Right atrium auricular region (tissue), 2 donors: Measurements from ENCODE around the gene SNX27. TPM values are rescaled to one million over a fixed set of nuclear protein-coding genes. Genes with fewer than 3 reads are reported as not detected.
"Not testable (repeated sequence)": the region's sequence is repeated elsewhere in the genome, so short reads cannot be mapped to it uniquely, and the experiment has no call there.

Experiments used
- DNase-seq: peaks from one replicate; pipeline ENCODE4 v3.0.0-alpha.2; 2019; ENCODE audit warnings: low spot score
- H3K27ac ChIP-seq, 2 donors: fragments of 200-600 bp; sonication (generic); 1 replicate in 1 of 2; 2 replicates in 1 of 2; pipeline ENCODE4 v1.5.1; 2016 to 2019
- H3K27me3 ChIP-seq, 2 donors: fragments of 200-600 bp; sonication (generic); one replicate each; pipeline versions ENCODE4 v1.5.1 to v1.6.0; 2017 to 2019
- H3K36me3 ChIP-seq: fragments of 200-600 bp; sonication (generic); one replicate; pipeline ENCODE4 v1.5.1; 2016
- H3K4me1 ChIP-seq, 2 donors: fragments of 200-600 bp; sonication (generic); one replicate each; pipeline versions ENCODE4 v1.5.1 to v1.6.0; 2017 to 2019
- H3K4me3 ChIP-seq, 2 donors: fragments of 200-600 bp; sonication (generic); 1 replicate in 1 of 2; 2 replicates in 1 of 2; pipeline ENCODE4 v1.5.1; 2017 to 2019; ENCODE audit warnings: mild to moderate bottlenecking in 1 of 2, moderate library complexity in 1 of 2
- H3K9me3 ChIP-seq, 2 donors: fragments of 200-600 bp; sonication (generic); one replicate each; pipeline ENCODE4 v1.5.1; 2019
- total RNA-seq, 2 donors: library from RNA; depleted of rRNA; stranded (reverse); fragments of >200 nt; gene quantifications; one replicate each; pipeline ENCODE4 v1.1.0, GENCODE V29; 2016
- TF ChIP-seq, protein P1 (sequence below), 2 donors: fragments of 200-600 bp; sonication (generic); IDR thresholded peaks; one replicate each; pipeline ENCODE4 v1.5.1; 2019; ENCODE audit warnings: antibody characterized with exemption in 2 of 2

SNX27 gene
- total RNA-seq, 2 donors from 2014 or later, result 25.2 to 25.8 TPM

DNA sequence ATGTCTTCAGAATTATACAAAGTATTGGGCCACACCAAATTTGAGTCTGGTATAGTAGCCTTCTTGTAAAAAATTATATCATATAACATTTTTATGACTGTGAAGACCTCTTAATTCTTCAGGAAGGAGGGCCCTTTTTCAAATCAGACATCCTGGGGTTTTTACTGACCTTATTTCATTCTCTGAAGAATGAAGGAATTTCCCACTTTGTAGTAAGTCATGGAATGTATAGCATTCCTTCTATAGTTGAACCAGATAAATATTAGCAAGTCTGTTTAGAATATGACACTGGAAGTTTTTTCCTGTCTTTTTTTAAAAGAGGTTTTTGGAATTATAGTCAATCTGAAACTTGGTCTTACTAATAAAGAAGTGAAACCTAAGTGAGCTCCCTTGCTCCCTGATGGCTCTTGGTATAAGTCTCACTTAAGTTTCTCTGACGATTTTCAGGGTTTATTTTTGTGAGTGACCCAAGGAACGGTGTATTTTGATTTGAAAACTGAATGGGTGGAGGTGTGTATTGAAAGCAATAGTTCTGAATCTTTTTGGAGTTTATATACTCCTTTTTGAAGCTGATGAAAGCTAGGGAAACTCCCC lies 23.7 kb downstream of the SNX27 start:
- TF ChIP-seq, protein P1, sequence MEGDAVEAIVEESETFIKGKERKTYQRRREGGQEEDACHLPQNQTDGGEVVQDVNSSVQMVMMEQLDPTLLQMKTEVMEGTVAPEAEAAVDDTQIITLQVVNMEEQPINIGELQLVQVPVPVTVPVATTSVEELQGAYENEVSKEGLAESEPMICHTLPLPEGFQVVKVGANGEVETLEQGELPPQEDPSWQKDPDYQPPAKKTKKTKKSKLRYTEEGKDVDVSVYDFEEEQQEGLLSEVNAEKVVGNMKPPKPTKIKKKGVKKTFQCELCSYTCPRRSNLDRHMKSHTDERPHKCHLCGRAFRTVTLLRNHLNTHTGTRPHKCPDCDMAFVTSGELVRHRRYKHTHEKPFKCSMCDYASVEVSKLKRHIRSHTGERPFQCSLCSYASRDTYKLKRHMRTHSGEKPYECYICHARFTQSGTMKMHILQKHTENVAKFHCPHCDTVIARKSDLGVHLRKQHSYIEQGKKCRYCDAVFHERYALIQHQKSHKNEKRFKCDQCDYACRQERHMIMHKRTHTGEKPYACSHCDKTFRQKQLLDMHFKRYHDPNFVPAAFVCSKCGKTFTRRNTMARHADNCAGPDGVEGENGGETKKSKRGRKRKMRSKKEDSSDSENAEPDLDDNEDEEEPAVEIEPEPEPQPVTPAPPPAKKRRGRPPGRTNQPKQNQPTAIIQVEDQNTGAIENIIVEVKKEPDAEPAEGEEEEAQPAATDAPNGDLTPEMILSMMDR (IDR thresholded peaks at IDR 0.05), result no peak
- Histone ChIP-seq H3K27me3 (no peaks in the 10 kb centered on the region), H3K4me3 (no peak overlapping the region), H3K36me3 (no peaks in the 10 kb centered on the region), H3K4me1 (peaks cover 0 to 26% of the 10 kb centered on the region in 2 donors), H3K27ac (no peak overlapping the region), H3K9me3 (no peaks in the 10 kb centered on the region)
- DNase-seq, result no peak

DNA sequence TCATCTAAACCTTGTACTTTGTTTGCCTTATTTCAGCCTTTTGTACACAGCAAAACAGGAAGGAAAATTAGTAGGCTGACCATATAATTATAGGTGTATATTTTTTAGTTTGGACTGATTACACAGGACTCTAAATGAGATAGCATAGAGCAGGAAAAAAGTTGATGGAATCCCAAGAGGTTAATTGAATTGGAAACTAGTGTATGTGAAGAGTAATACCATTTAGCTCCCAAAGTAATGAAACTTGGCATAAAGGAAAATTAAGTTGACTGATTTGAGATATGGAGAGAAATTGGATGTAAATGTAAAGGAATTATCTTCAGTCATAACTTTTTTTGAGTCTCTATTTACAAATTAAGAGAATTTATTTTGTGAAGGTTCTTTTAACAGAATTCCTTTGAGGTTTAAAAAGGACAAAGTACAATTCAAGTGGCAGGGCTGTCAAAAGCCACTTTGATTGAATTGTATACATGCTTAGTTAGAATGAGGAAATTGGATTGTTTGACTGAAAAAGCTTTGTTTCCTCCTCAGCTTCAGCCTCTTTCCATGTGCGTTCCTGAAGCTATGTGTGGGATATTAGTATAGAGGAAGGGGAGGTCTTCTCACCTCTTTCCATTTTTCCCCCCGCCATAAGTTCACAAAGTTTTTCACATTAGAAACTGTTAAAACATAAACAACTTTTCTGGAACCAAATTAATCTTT lies 26.4 kb downstream of the SNX27 start:
- TF ChIP-seq, protein P1 (IDR thresholded peaks at IDR 0.05), result no peak
- DNase-seq, result no peak
- peaks cover 0 to 26% of the 10 kb centered on the region in 2 donors for H3K4me1 ChIP-seq

DNA sequence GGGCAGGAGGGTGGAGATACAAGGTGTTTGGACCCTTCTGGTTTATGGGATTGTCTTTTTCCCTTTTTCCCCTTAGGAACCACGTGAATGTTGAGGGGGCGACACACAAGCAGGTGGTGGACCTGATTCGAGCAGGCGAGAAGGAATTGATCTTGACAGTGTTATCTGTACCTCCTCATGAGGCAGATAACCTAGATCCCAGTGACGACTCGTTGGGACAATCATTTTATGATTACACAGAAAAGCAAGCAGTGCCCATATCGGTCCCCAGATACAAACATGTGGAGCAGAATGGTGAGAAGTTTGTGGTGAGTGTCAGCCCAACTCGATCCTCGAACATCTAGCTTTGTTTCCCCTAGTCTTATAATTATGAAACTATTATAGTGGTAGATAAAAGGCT lies 27.0 kb downstream of the SNX27 start:
- H3K4me3 ChIP-seq, result no peak overlapping the region
- no peaks in the 10 kb centered on the region for H3K9me3 ChIP-seq
- no peak overlapping the region for H3K27ac ChIP-seq
- DNase-seq, result no peak
- H3K4me1 ChIP-seq, result peaks cover 0 to 26% of the 10 kb centered on the region in 2 donors
- TF ChIP-seq, protein P1 (IDR thresholded peaks at IDR 0.05), result no peak
- H3K27me3 ChIP-seq, result no peaks in the 10 kb centered on the region
- no peaks in the 10 kb centered on the region for H3K36me3 ChIP-seq

More for the DNA sequence above, 26.4 kb downstream of the SNX27 start:
- H3K27me3 ChIP-seq, result no peaks in the 10 kb centered on the region
- no peaks in the 10 kb centered on the region for H3K36me3 ChIP-seq
- H3K9me3 ChIP-seq, result no peaks in the 10 kb centered on the region
- no peak overlapping the region for H3K4me3 ChIP-seq
- no peak overlapping the region for H3K27ac ChIP-seq

DNA sequence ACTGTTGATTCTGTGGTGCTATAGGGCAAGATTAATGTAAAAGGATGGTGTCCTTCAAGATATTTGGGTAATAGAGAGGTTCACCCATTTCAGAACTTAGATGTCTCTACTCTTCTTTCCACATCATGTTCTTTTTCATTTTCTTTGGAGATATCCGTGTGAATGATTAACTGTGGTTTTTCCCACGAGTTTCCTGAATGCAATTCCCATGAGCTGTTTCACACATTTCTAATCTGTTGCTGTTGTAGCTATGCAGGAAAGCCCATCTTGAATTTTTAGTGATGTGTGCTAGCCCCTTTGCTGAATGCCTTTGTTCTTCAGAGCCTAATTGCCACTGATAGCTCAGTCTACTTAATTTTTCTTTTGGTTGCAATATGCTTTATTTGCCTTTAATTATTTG lies 27.6 kb downstream of the SNX27 start:
- H3K4me3 ChIP-seq, result no peak overlapping the region
- H3K4me1 ChIP-seq, result peaks cover 0 to 26% of the 10 kb centered on the region in 2 donors
- H3K36me3 ChIP-seq, result no peaks in the 10 kb centered on the region
- no peaks in the 10 kb centered on the region for H3K9me3 ChIP-seq
- no peak overlapping the region for H3K27ac ChIP-seq
- TF ChIP-seq, protein P1 (IDR thresholded peaks at IDR 0.05), result no peak
- DNase-seq, result no peak
- no peaks in the 10 kb centered on the region for H3K27me3 ChIP-seq

DNA sequence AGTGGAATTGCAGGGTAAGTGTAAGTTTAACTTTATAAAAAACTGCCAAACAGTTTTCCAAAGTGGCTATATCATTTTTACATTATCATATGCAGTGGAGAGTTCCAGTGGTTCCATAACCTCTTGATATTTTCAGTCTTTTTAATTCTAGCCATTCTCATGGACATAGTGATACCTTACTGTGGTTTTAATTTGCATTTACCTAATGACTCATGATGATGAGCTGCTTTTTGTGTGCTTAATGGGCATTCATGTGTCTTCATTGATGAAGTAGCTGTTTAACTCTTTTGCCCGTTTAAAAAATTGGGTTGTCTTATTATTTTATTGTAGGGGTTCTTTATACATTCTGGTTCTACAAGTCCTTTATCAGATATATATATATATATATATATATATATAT lies 29.4 kb downstream of the SNX27 start:
- no peak for DNase-seq
- Histone ChIP-seq H3K27ac (no peak overlapping the region), H3K9me3 (no peaks in the 10 kb centered on the region), H3K4me3 (no peak overlapping the region), H3K36me3 (no peaks in the 10 kb centered on the region), H3K27me3 (no peaks in the 10 kb centered on the region), H3K4me1 (peaks cover 0 to 26% of the 10 kb centered on the region in 2 donors)
- TF ChIP-seq, protein P1 (IDR thresholded peaks at IDR 0.05), result no peak

DNA sequence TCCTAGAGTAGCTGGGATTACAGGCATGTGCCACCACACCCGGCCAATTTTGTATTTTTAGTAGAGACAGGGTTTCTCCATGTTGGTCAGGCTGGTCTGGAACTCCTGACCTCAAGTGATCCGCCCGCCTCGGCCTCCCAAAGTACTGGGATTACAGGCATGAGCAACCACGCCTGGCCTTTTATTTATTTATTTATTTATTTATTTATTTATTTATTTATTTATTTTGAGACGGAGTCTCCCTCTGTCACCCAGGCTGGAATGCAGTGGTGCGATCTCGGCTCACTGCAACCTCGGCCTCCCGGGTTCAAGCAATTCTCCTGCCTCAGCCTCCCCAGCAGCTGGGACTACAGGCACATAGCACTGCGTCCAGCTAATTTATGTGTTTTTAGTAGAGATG lies 31.2 kb downstream of the SNX27 start:
- not testable (repeated sequence) for DNase-seq, H3K4me3 ChIP-seq, H3K9me3 ChIP-seq, H3K27me3 ChIP-seq, H3K36me3 ChIP-seq, H3K27ac ChIP-seq
- peaks cover 0 to 17% of the 10 kb centered on the region in 2 donors for H3K4me1 ChIP-seq
